ENCODE data around the gene TTL.

- TF ChIP-seq FOXA1 (IDR thresholded peaks at IDR 0.05) = no peak
- TF ChIP-seq, protein P1, sequence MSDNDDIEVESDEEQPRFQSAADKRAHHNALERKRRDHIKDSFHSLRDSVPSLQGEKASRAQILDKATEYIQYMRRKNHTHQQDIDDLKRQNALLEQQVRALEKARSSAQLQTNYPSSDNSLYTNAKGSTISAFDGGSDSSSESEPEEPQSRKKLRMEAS (IDR thresholded peaks at IDR 0.05) = no peak
- TF ChIP-seq CTCF (IDR thresholded peaks at IDR 0.05; ENCODE audit: low read depth, low read length, missing input control) = no peak
- no peak for TF ChIP-seq FOXA2 (IDR thresholded peaks at IDR 0.05)
- no peak for TF ChIP-seq GABPA (IDR thresholded peaks at IDR 0.05 in 1 of 2, conservative IDR thresholded peaks at IDR 0.05 in 1 of 2)
- TF ChIP-seq YY1 (IDR thresholded peaks at IDR 0.05) = no peak
- TF ChIP-seq, protein P2, sequence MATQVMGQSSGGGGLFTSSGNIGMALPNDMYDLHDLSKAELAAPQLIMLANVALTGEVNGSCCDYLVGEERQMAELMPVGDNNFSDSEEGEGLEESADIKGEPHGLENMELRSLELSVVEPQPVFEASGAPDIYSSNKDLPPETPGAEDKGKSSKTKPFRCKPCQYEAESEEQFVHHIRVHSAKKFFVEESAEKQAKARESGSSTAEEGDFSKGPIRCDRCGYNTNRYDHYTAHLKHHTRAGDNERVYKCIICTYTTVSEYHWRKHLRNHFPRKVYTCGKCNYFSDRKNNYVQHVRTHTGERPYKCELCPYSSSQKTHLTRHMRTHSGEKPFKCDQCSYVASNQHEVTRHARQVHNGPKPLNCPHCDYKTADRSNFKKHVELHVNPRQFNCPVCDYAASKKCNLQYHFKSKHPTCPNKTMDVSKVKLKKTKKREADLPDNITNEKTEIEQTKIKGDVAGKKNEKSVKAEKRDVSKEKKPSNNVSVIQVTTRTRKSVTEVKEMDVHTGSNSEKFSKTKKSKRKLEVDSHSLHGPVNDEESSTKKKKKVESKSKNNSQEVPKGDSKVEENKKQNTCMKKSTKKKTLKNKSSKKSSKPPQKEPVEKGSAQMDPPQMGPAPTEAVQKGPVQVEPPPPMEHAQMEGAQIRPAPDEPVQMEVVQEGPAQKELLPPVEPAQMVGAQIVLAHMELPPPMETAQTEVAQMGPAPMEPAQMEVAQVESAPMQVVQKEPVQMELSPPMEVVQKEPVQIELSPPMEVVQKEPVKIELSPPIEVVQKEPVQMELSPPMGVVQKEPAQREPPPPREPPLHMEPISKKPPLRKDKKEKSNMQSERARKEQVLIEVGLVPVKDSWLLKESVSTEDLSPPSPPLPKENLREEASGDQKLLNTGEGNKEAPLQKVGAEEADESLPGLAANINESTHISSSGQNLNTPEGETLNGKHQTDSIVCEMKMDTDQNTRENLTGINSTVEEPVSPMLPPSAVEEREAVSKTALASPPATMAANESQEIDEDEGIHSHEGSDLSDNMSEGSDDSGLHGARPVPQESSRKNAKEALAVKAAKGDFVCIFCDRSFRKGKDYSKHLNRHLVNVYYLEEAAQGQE (IDR thresholded peaks at IDR 0.05) = no peak
- TF ChIP-seq TAF1 (conservative IDR thresholded peaks at IDR 0.05) = no peak
- no peak for TF ChIP-seq JUND (IDR thresholded peaks at IDR 0.05)
- TF ChIP-seq ATF3 (IDR thresholded peaks at IDR 0.05) = no peak
Measured at GRCh38 chr2:112481528-112482233, at the start of gene TTL.
